CD4-positive, CD25-positive, alpha-beta regulatory T cell (primary cell): ENCODE data around the gene POP7. TPM values are rescaled to one million over a fixed set of nuclear protein-coding genes. Genes with fewer than 3 reads are reported as not detected.
A peak's percentile ranks its signal among the peaks of the same experiment; 100 is the strongest.

Source experiments
- ATAC-seq, 2 donors: fragments of 150-1000 bp; cut with Tn5 transposase; one replicate each; pipeline ENCODE4 v1.10.0; 2021; ENCODE audit warnings: low read depth in 2 of 2, moderate number of reproducible peaks in 2 of 2, moderate library complexity in 1 of 2
- DNase-seq, 3 donors: peaks; one replicate each; pipeline versions ENCODE4 v3.0.0 to v3.0.0-alpha.2; 2012 to 2022; ENCODE audit warnings: mixed read lengths in 1 of 3
- H3K27ac ChIP-seq: one replicate; pipeline ENCODE4 v1.7.0; 2013; ENCODE audit warnings: mild to moderate bottlenecking, low read length; ENCODE audit not compliant: insufficient read depth, poor library complexity, severe bottlenecking
- H3K27me3 ChIP-seq: one replicate; pipeline ENCODE4 v1.7.0; 2013; ENCODE audit warnings: low read length; ENCODE audit not compliant: control insufficient read depth, insufficient read depth
- H3K36me3 ChIP-seq: one replicate; pipeline ENCODE4 v1.7.0; 2013; ENCODE audit warnings: mild to moderate bottlenecking, low read length, moderate library complexity; ENCODE audit not compliant: control insufficient read depth, insufficient read depth
- H3K4me1 ChIP-seq: 2 replicates; pipeline ENCODE4 v1.7.0; 2013; ENCODE audit warnings: mild to moderate bottlenecking, low read length; ENCODE audit not compliant: insufficient read depth, control insufficient read depth, poor library complexity, severe bottlenecking
- H3K4me3 ChIP-seq: one replicate; pipeline ENCODE4 v1.7.0; 2013; ENCODE audit warnings: low read depth, mild to moderate bottlenecking, low read length, moderate library complexity
- H3K9me3 ChIP-seq, 2 experiments: 1 replicate in 1 of 2; 2 replicates in 1 of 2; pipeline ENCODE4 v1.7.0; 2013; ENCODE audit warnings: low read length in 2 of 2, mild to moderate bottlenecking in 1 of 2, moderate library complexity in 1 of 2; ENCODE audit not compliant: control insufficient read depth in 2 of 2
- H3K27ac Mint-ChIP-seq, 3 donors: one replicate each; pipeline ENCODE4 v1.8.0; 2020 to 2022; ENCODE audit warnings: mild to moderate bottlenecking in 3 of 3, mixed read lengths in 3 of 3, moderate library complexity in 2 of 3
- H3K27me3 Mint-ChIP-seq: one replicate; pipeline ENCODE4 v1.8.0; 2022; ENCODE audit warnings: mild to moderate bottlenecking, mixed read lengths
- H3K36me3 Mint-ChIP-seq: one replicate; pipeline ENCODE4 v1.8.0; 2020; ENCODE audit warnings: mixed read lengths
- H3K4me1 Mint-ChIP-seq, 4 donors: one replicate each; pipeline ENCODE4 v1.8.0; 2020 to 2022; ENCODE audit warnings: mixed read lengths in 4 of 4, mild to moderate bottlenecking in 1 of 4
- H3K4me3 Mint-ChIP-seq, 4 donors: one replicate each; pipeline ENCODE4 v1.8.0; 2020 to 2022; ENCODE audit warnings: mild to moderate bottlenecking in 4 of 4, mixed read lengths in 4 of 4, moderate library complexity in 3 of 4
- H3K9me3 Mint-ChIP-seq, 7 donors: one replicate each; pipeline ENCODE4 v1.8.0; 2020 to 2022; ENCODE audit warnings: mixed read lengths in 7 of 7, mild to moderate bottlenecking in 3 of 7, moderate library complexity in 2 of 7
- polyA plus RNA-seq, 4 donors: library from polyadenylated mRNA; unstranded; fragments of 300-500 nt; fragmentation: Illumina TruSeq; gene quantifications; one replicate each; pipeline ENCODE4 v1.2.3, GENCODE V29; 2021
- total RNA-seq: library from RNA; stranded (reverse); gene quantifications from one replicate; pipeline ENCODE4 v1.2.3, GENCODE V29; 2022

The POP7 gene
- total and polyA plus RNA-seq, 5 donors from 2014 or later: 11.3 to 63.0 (median 60.8) TPM

DNA sequence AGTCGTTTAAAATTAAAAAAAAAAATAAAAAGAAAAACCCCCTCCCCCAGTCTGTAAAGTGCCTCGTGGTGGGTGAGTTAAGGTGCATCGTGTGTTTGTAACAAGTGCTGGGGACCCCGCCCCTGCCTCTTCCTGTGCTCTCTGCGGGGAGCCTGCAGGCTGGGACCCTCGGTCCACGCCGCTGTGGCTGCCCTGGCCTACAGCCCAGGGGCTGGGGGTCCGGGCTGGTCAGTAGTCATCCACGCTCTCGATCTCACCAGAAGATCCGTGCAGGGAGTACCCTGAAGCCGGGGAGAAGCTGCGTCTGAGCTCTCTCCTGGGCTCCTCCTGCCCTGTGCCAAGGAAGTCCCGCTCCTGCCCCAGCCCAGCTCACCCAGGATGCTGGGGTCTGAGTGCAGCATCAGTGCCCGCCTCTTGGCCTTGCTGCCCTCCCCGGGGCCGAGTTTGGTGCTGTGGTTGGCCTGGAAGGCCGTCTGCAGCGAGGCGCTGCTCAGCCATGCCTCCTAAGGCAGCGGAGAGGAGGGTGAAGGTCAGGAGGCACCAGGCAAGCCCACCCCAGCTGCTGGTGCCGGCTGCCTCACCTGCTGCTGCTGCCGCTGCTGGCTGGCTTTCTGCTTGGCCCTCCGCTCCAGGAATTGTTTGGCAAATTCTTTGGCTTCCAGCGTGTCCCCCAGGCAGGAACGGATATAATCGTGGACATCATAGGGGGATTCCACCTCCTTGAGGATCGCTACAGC is 24.3 kb upstream of the POP7 start:
- H3K9me3 ChIP-seq: no peaks in the 10 kb centered on the region
- DNase-seq (peak in 2 of 3 donors; percentile 17 to 53), ATAC-seq (no peak)
- H3K27ac ChIP-seq: no peak overlapping the region
- H3K4me3 Mint-ChIP-seq: peak overlapping the region in 3 of 4 donors; percentile 16 to 49 (median 19)
- no peaks in the 10 kb centered on the region for H3K27me3 Mint-ChIP-seq
- peaks cover 4 to 45% (median 12%) of the 10 kb centered on the region in 4 donors for H3K4me1 Mint-ChIP-seq
- peaks cover 8% of the 10 kb centered on the region for H3K36me3 Mint-ChIP-seq
- H3K4me3 ChIP-seq: no peak overlapping the region
- H3K27ac Mint-ChIP-seq: peak overlapping the region in 2 of 3 donors; percentile 42 to 86
- peaks cover 26% of the 10 kb centered on the region for H3K4me1 ChIP-seq
- H3K36me3 ChIP-seq: peaks cover 51% of the 10 kb centered on the region
- H3K9me3 Mint-ChIP-seq: peaks cover 0 to 1% (median 0%) of the 10 kb centered on the region in 7 donors
- H3K27me3 ChIP-seq: no peaks in the 10 kb centered on the region

- Mint-ChIP-seq H3K27me3 (no peaks in the 10 kb centered on the region), H3K4me1 (peaks cover 4 to 42% (median 10%) of the 10 kb centered on the region in 4 donors), H3K9me3 (peaks cover 0 to 1% (median 0%) of the 10 kb centered on the region in 7 donors), H3K4me3 (no peak overlapping the region), H3K36me3 (peaks cover 8% of the 10 kb centered on the region), H3K27ac (no peak overlapping the region)
- Histone ChIP-seq H3K4me1 (peaks cover 24% of the 10 kb centered on the region), H3K36me3 (peaks cover 50% of the 10 kb centered on the region), H3K27ac (no peak overlapping the region), H3K9me3 (no peaks in the 10 kb centered on the region), H3K27me3 (no peaks in the 10 kb centered on the region), H3K4me3 (no peak overlapping the region)
- ATAC-seq: no peak
- no peak for DNase-seq
These were observed 23.6 kb upstream of the POP7 start for GRCh38 chr7:100682228-100682741.

GRCh38 chr7:100682991-100683658 is 22.8 kb upstream of the POP7 start:
- Histone ChIP-seq H3K4me1 (peaks cover 27% of the 10 kb centered on the region), H3K27me3 (no peaks in the 10 kb centered on the region), H3K9me3 (no peaks in the 10 kb centered on the region), H3K36me3 (peaks cover 46% of the 10 kb centered on the region), H3K27ac (no peak overlapping the region), H3K4me3 (no peak overlapping the region)
- Mint-ChIP-seq H3K27ac (peak overlapping the region in 1 of 3 donors; percentile 71), H3K4me3 (peak overlapping the region in 1 of 4 donors; percentile 83), H3K9me3 (peaks cover 0 to 1% (median 0%) of the 10 kb centered on the region in 7 donors), H3K27me3 (no peaks in the 10 kb centered on the region), H3K36me3 (peaks cover 8% of the 10 kb centered on the region), H3K4me1 (peaks cover 4 to 36% (median 10%) of the 10 kb centered on the region in 4 donors)
- no peak for DNase-seq
- no peak for ATAC-seq

- Histone ChIP-seq H3K36me3 (peaks cover 49% of the 10 kb centered on the region), H3K27ac (no peak overlapping the region), H3K9me3 (no peaks in the 10 kb centered on the region), H3K27me3 (no peaks in the 10 kb centered on the region), H3K4me1 (peaks cover 28% of the 10 kb centered on the region), H3K4me3 (no peak overlapping the region)
- H3K27ac Mint-ChIP-seq: no peak overlapping the region
- no peak for DNase-seq
- no peaks in the 10 kb centered on the region for H3K27me3 Mint-ChIP-seq
- H3K4me1 Mint-ChIP-seq: peaks cover 4 to 37% (median 9%) of the 10 kb centered on the region in 4 donors
- no peak for ATAC-seq
- peaks cover 12% of the 10 kb centered on the region for H3K36me3 Mint-ChIP-seq
- peaks cover 0 to 1% (median 0%) of the 10 kb centered on the region in 7 donors for H3K9me3 Mint-ChIP-seq
- no peak overlapping the region for H3K4me3 Mint-ChIP-seq
These were observed 22.0 kb upstream of the POP7 start for GRCh38 chr7:100683659-100684533.

DNA sequence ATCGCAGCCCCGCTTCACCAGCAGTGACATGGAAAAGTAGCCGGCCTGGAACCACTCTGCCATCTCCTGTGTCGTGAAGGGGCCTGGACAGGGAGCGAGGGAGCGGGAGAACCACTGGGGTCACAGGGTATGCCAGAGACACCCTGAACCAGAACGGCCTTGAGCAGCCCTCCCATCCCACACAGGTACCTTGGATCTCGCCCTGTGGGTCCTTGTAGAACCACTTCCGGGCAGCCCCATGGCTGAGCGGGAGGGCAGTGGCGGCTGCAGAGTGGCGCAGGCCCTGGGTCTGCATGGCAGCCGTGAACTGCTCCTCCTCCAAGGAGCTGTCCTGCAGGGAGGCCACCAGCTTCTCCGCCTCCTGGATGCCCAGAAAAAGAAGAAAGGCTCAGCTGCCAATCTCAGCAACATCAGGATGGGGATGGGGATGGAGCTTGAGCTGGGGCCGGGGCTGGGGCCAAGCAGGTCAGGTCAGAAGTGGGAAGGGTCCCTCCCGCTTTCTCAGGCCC is 21.3 kb upstream of the POP7 start:
- DNase-seq: no peak

GRCh38 chr7:100685049-100685605 is 20.8 kb upstream of the POP7 start:
- Histone ChIP-seq H3K9me3 (no peaks in the 10 kb centered on the region), H3K36me3 (peaks cover 53% of the 10 kb centered on the region), H3K4me3 (no peak overlapping the region), H3K27ac (no peak overlapping the region), H3K27me3 (no peaks in the 10 kb centered on the region), H3K4me1 (peaks cover 22% of the 10 kb centered on the region)
- Mint-ChIP-seq H3K36me3 (peaks cover 14% of the 10 kb centered on the region), H3K27me3 (no peaks in the 10 kb centered on the region), H3K27ac (peak overlapping the region in 1 of 3 donors; percentile 55), H3K4me3 (no peak overlapping the region), H3K4me1 (peaks cover 3 to 36% (median 10%) of the 10 kb centered on the region in 4 donors), H3K9me3 (peaks cover 0 to 1% (median 0%) of the 10 kb centered on the region in 7 donors)
- DNase-seq (no peak), ATAC-seq (no peak)

More for the DNA sequence above, 21.3 kb upstream of the POP7 start:
- no peak overlapping the region for H3K4me3 ChIP-seq
- peaks cover 14% of the 10 kb centered on the region for H3K36me3 Mint-ChIP-seq
- ATAC-seq: no peak
- no peak overlapping the region for H3K4me3 Mint-ChIP-seq
- peaks cover 51% of the 10 kb centered on the region for H3K36me3 ChIP-seq
- peaks cover 0 to 1% (median 0%) of the 10 kb centered on the region in 7 donors for H3K9me3 Mint-ChIP-seq
- no peak overlapping the region for H3K27ac ChIP-seq
- H3K27me3 ChIP-seq: no peaks in the 10 kb centered on the region
- H3K27ac Mint-ChIP-seq: no peak overlapping the region
- H3K27me3 Mint-ChIP-seq: no peaks in the 10 kb centered on the region
- peaks cover 4 to 37% (median 9%) of the 10 kb centered on the region in 4 donors for H3K4me1 Mint-ChIP-seq
- peaks cover 26% of the 10 kb centered on the region for H3K4me1 ChIP-seq
- no peaks in the 10 kb centered on the region for H3K9me3 ChIP-seq
